SK-N-SH treated with all-trans-retinoic acid at 6 μM for 48 hours (cell line): ENCODE results near the gene LTV1.

Experiments used
- ARNTL ChIP-seq: fragments of 450-650 bp; formaldehyde crosslinking; IDR thresholded peaks from 2 replicates; pipeline ENCODE4 v1.5.0; 2020; ENCODE audit warnings: low read depth, mild to moderate bottlenecking, moderate library complexity, borderline replicate concordance
- BACH2 ChIP-seq: fragments of 250-450 bp; sonication (Bioruptor Pico); IDR thresholded peaks from 2 replicates; pipeline ENCODE4 v1.9.0; 2021; ENCODE audit warnings: mild to moderate bottlenecking, borderline replicate concordance
- CSRNP3 ChIP-seq: fragments of 250-450 bp; sonication (Bioruptor Pico); IDR thresholded peaks from 2 replicates; pipeline ENCODE4 v1.5.1; 2021; ENCODE audit warnings: mild to moderate bottlenecking, moderate library complexity
- PATZ1 ChIP-seq: fragments of 250-450 bp; sonication (Bioruptor Pico); IDR thresholded peaks from 2 replicates; pipeline ENCODE4 v1.8.0; 2020; ENCODE audit warnings: mild to moderate bottlenecking, moderate library complexity, borderline replicate concordance
- RARB ChIP-seq: fragments of 250-450 bp; sonication (Bioruptor Pico); IDR thresholded peaks from 2 replicates; pipeline ENCODE4 v1.8.0; 2021; ENCODE audit warnings: mild to moderate bottlenecking, moderate library complexity
- SNAI2 ChIP-seq: fragments of 250-450 bp; sonication (Bioruptor Pico); IDR thresholded peaks from 2 replicates; pipeline ENCODE4 v1.5.0; 2020; ENCODE audit warnings: mild to moderate bottlenecking, moderate library complexity
- TCF4 ChIP-seq: fragments of 250-450 bp; sonication (Bioruptor Pico); IDR thresholded peaks from 2 replicates; pipeline ENCODE4 v1.8.0; 2021; ENCODE audit warnings: mild to moderate bottlenecking, moderate library complexity, borderline replicate concordance
- TOX ChIP-seq: fragments of 250-450 bp; sonication (Bioruptor Pico); IDR thresholded peaks from 2 replicates; pipeline ENCODE4 v1.8.0; 2021; ENCODE audit warnings: mild to moderate bottlenecking, moderate library complexity, borderline replicate concordance
- ZFP3 ChIP-seq: fragments of 250-450 bp; sonication (Bioruptor Pico); IDR thresholded peaks from 2 replicates; pipeline ENCODE4 v1.5.0; 2020; ENCODE audit warnings: mild to moderate bottlenecking, moderate library complexity
- ZFP30 ChIP-seq: fragments of 450-650 bp; formaldehyde crosslinking; IDR thresholded peaks from 2 replicates; pipeline ENCODE4 v1.5.0; 2022; ENCODE audit warnings: mild to moderate bottlenecking, moderate library complexity
- ZNF8 ChIP-seq: fragments of 450-650 bp; formaldehyde crosslinking; IDR thresholded peaks from 2 replicates; pipeline ENCODE4 v1.5.0; 2020; ENCODE audit warnings: mild to moderate bottlenecking, moderate library complexity

GRCh38 chr6:143900358-143900757, 57.2 kb downstream of the LTV1 start:
- TF ChIP-seq RARB (CRISPR knock-in tag) (no peak), CSRNP3 (CRISPR knock-in tag) (no peak), PATZ1 (CRISPR knock-in tag) (no peak), ZFP30 (CRISPR knock-in tag) (no peak), ARNTL (CRISPR knock-in tag) (no peak), SNAI2 (CRISPR knock-in tag) (no peak), ZNF8 (CRISPR knock-in tag) (no peak), BACH2 (no peak), ZFP3 (CRISPR knock-in tag) (no peak), TOX (CRISPR knock-in tag) (no peak), TCF4 (no peak)
